Mesenteric fat pad (tissue), 1 donor: ENCODE measurements around the gene GORASP1. TPM values are rescaled to one million over a fixed set of nuclear protein-coding genes. Genes with fewer than 3 reads are reported as not detected.

Experiments used
- DNase-seq: peaks from one replicate; pipeline ENCODE4 v3.0.0-alpha.2; 2020; ENCODE audit warnings: low spot score
- total RNA-seq: library from RNA; stranded (reverse); fragmentation: NEBNext Ultra II Directional; extraction: Animal tissue kit (Norgen Biotek cat#: 25700); gene quantifications from one replicate; pipeline ENCODE4 v1.2.1, GENCODE V29; 2021
- donor health status: DM: yes; HTN: yes; CAD: no.

Gene GORASP1
- total RNA-seq, 1 donor from 2014 or later, result 58.7 TPM

GRCh38 chr3:39126532-39127071 lies 19.2 kb upstream of the GORASP1 start:
- DNase-seq, result no peak

DNA sequence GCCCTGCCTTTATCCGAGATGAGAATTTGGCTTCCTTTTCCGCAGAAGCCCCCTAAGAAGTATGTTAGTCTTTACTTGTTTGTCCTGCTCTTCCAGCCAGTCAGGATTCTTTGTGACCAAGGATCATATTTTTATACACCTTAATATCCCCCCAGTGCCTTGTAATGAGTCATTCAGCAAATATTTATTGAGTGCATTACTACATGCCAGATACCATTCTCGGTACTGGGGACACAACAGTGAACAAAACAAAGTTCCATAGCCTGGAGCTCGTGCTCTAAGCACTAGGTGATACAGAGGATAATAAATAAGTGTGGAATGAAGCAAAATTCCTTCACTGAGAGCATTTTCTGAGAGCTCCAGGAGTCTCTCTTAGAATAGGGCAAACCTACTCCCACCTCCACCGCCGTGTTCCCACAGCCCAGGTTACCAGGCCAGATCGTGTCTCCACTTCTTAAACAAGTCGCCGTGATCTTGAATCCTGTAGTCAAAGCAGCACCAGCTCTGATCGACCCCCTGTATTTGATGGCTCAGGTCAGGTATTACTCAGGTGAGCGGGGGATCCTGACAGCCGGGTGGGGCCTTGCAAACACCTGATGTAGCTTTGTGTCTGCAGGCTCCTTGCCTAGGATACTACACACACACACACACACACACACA lies 18.5 kb upstream of the GORASP1 start:
- DNase-seq, result no peak

- DNase-seq, result no peak
Observed at GRCh38 chr3:39124876-39125840, 17.7 kb upstream of the GORASP1 start.

- DNase-seq, result no peak
Observed at GRCh38 chr3:39122813-39123212, 15.4 kb upstream of the GORASP1 start.

DNA sequence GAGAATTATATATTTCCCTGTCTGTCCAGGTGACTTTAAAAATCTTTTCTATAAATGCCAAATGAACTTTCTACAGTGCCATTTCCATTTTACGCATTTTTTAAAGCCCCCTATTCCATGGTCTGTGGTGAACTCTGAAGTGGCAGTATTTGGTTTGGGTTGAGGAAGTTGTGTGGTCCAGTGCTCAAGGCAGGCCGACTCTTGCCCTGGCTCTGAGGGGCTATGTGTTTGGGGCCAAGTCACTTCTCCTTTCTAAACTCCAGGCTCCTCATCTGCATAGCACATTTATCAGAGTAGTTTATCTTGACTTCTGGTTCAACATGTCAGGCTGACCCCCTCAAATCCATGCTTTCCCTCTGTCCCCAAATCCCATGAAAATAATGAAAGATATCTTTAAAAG lies 14.2 kb upstream of the GORASP1 start:
- DNase-seq, result no peak

- DNase-seq, result no peak
Observed at GRCh38 chr3:39118931-39119660, 11.7 kb upstream of the GORASP1 start.

- DNase-seq, result no peak
Observed at GRCh38 chr3:39118079-39118478, 10.7 kb upstream of the GORASP1 start.

- no peak for DNase-seq
Observed at GRCh38 chr3:39115870-39116269, 8.4 kb upstream of the GORASP1 start.

GRCh38 chr3:39114456-39114855 lies 7.0 kb upstream of the GORASP1 start:
- peak; percentile 73 for DNase-seq

- peak; percentile 53 for DNase-seq
Observed at GRCh38 chr3:39113291-39113690, 5.9 kb upstream of the GORASP1 start.

DNA sequence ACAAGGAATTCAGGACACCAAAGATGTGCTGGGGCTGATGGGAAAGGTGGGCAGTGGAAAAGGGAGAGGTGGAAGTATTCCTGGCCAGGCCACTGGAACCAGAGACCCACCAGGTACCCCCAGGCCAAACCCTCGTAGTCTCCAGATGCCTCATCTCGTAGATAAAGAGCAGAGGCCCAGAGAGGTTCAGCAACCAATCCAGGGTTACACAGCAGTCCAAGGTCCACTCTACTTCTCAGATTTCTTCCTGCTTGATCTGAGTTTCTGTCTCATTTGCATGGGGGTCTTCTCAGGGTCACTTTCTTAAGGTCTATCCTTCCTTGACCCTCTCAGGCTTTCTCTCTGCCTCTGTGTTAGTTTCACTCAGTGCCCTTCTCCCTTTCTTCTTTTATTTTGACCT lies 5.1 kb upstream of the GORASP1 start:
- DNase-seq, result no peak

- peak; percentile 67 for DNase-seq
Observed at GRCh38 chr3:39112113-39112512, 4.7 kb upstream of the GORASP1 start.

- no peak for DNase-seq
Observed at GRCh38 chr3:39110041-39110639, 2.7 kb upstream of the GORASP1 start.

GRCh38 chr3:39109086-39109485 lies 1.7 kb upstream of the GORASP1 start:
- DNase-seq, result no peak

DNA sequence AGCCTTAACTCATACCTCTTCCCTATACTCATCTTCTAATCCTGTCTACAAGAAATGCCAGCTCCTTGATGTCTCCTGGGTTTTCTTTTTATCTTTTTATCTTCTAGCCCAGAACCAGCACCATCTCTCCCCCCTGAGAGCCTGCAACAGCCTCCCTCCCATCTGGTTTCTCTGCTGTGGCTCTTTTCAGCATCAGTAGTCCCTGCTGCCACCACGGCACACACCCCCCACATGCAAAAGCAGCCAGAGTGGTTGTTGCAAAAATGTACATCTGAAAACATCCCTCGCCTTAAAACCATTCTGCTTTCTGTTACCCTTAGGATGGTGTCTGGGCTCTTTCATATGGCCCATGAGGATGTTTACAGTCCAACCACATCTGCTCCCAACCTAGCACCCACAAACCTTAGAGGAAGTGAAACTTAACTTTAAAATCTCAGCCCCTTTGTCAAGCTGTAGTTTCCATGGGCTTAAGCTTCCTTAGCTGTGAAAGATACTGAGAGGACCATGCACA lies 828 bp upstream of the GORASP1 start:
- DNase-seq, result no peak

GRCh38 chr3:39106851-39107387 lies 508 bp downstream of the GORASP1 start:
- DNase-seq, result no peak

- DNase-seq, result no peak
Observed at GRCh38 chr3:39106281-39106811, 1.1 kb downstream of the GORASP1 start.

- no peak for DNase-seq
Observed at GRCh38 chr3:39105687-39106063, 1.8 kb downstream of the GORASP1 start.

DNA sequence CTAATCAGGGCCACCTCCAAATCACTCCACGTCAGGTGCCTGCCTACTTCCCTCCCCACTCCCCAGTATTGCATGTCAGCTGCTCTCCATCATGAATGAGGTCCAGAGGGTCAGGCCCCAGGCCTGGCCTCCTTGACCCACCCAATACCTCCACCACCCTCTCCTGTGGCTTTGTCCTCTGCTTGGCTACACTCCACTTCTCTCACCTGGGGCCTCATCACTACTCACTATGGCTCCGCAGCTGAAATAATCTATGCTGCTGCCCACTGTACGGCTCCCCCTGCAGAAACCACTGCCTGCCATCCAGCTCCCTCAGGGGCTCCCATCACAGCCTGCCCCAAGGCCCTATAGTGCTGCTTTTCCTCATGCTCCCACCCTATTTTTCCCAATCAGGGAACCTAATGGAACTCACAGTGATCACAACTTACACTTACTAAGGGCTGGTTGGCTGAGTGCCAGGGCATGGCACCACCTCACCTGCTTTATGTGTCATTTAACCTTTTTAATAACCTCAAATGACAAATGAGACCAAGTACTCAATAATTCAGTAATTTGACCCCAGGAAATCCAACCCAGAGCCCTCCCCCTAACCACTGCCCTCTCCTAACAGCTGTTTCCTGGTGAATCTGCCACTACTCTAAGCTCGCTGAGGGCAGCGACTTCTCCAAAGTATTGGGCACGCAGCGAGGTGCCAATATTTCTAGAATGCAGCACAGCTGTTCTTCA lies 2.3 kb downstream of the GORASP1 start:
- DNase-seq, result no peak
